Naive thymus-derived CD4-positive, alpha-beta T cell (primary cell): ENCODE measurements around the gene SRSF12. TPM values are rescaled to one million over a fixed set of nuclear protein-coding genes. Genes with fewer than 3 reads are reported as not detected.
A peak's percentile ranks its signal among the peaks of the same experiment; 100 is the strongest.
"Not testable (repeated sequence)": the region's sequence is repeated elsewhere in the genome, so short reads cannot be mapped to it uniquely, and the experiment has no call there.

Source experiments
- ATAC-seq: fragments of 150-1000 bp; cut with Tn5 transposase; 2 replicates; pipeline ENCODE4 v1.10.0; 2021; ENCODE audit warnings: mild to moderate bottlenecking, moderate library complexity
- CTCF ChIA-PET: fragments of 350-600 bp; sonication (Branson Sonifier 250); formaldehyde crosslinking; loops from one replicate; lab custom pipeline; 2021; ENCODE audit warnings: antibody characterized with exemption; lab: Charles Lee
- POLR2A ChIA-PET: fragments of 350-600 bp; sonication (Branson Sonifier 250); formaldehyde crosslinking; loops from one replicate; lab custom pipeline; 2021; ENCODE audit warnings: antibody characterized with exemption, inconsistent platforms; lab: Charles Lee
- DNase-seq, 9 donors: peaks; one replicate each; pipeline versions ENCODE4 v3.0.0 to v3.0.0-alpha.2; 2020 to 2022; ENCODE audit warnings: mixed read lengths in 1 of 9
- H3K27ac ChIP-seq: one replicate; pipeline ENCODE4 v1.7.0; 2013; ENCODE audit warnings: mild to moderate bottlenecking, low read depth, low read length, moderate library complexity
- H3K27me3 ChIP-seq, 2 donors: one replicate each; pipeline ENCODE4 v1.7.0; 2013; ENCODE audit warnings: low read length in 2 of 2, mild to moderate bottlenecking in 2 of 2, moderate library complexity in 2 of 2; ENCODE audit not compliant: control insufficient read depth in 2 of 2, insufficient read depth in 2 of 2
- H3K36me3 ChIP-seq, 3 experiments: 1 replicate in 2 of 3; 2 replicates in 1 of 3; pipeline ENCODE4 v1.7.0; 2013; ENCODE audit warnings: low read length in 3 of 3, mild to moderate bottlenecking in 3 of 3, moderate library complexity in 1 of 3; ENCODE audit not compliant: insufficient read depth in 3 of 3, control insufficient read depth in 2 of 3
- H3K4me1 ChIP-seq, 2 donors: one replicate each; pipeline ENCODE4 v1.7.0; 2013; ENCODE audit warnings: low read length in 2 of 2, mild to moderate bottlenecking in 2 of 2, moderate library complexity in 1 of 2; ENCODE audit not compliant: control insufficient read depth in 2 of 2, insufficient read depth in 2 of 2
- H3K4me3 ChIP-seq: 2 replicates; pipeline ENCODE4 v1.7.0; 2013; ENCODE audit warnings: mild to moderate bottlenecking, low read length
- H3K9me3 ChIP-seq, 3 experiments: 1 replicate in 2 of 3; 2 replicates in 1 of 3; pipeline ENCODE4 v1.7.0; 2013; ENCODE audit warnings: low read length in 3 of 3; ENCODE audit not compliant: control insufficient read depth in 2 of 3
- H3K27ac Mint-ChIP-seq, 9 donors: one replicate each; pipeline ENCODE4 v1.8.0; 2020 to 2022; ENCODE audit warnings: mixed read lengths in 9 of 9, mild to moderate bottlenecking in 8 of 9, moderate library complexity in 5 of 9, inconsistent platforms in 2 of 9
- H3K27me3 Mint-ChIP-seq, 5 donors: one replicate each; pipeline ENCODE4 v1.8.0; 2021 to 2022; ENCODE audit warnings: mixed read lengths in 5 of 5, mild to moderate bottlenecking in 1 of 5
- H3K36me3 Mint-ChIP-seq, 5 donors: one replicate each; pipeline ENCODE4 v1.8.0; 2020 to 2022; ENCODE audit warnings: mixed read lengths in 5 of 5, mild to moderate bottlenecking in 3 of 5, inconsistent platforms in 1 of 5
- H3K4me1 Mint-ChIP-seq, 7 donors: one replicate each; pipeline ENCODE4 v1.8.0; 2020 to 2022; ENCODE audit warnings: mixed read lengths in 7 of 7, mild to moderate bottlenecking in 3 of 7, inconsistent platforms in 1 of 7
- H3K4me3 Mint-ChIP-seq, 10 donors: one replicate each; pipeline ENCODE4 v1.8.0; 2020 to 2022; ENCODE audit warnings: mild to moderate bottlenecking in 10 of 10, mixed read lengths in 10 of 10, moderate library complexity in 6 of 10, inconsistent platforms in 2 of 10
- H3K9me3 Mint-ChIP-seq, 11 donors: one replicate each; pipeline ENCODE4 v1.8.0; 2020 to 2022; ENCODE audit warnings: mixed read lengths in 11 of 11, mild to moderate bottlenecking in 4 of 11, inconsistent platforms in 1 of 11, moderate library complexity in 1 of 11
- intact Hi-C, 2 donors: fragments of 100-400 bp; cut with micrococcal nuclease; formaldehyde crosslinking; loops; one replicate each; pipeline ENCODE4 v1.15.1; 2023
- polyA plus RNA-seq, 2 donors: library from polyadenylated mRNA; unstranded; fragments of 300-500 nt; fragmentation: Illumina TruSeq; gene quantifications; one replicate each; pipeline ENCODE4 v1.2.3, GENCODE V29; 2021
- total RNA-seq, 6 experiments: library from RNA in 5 of 6; stranded (reverse) in 5 of 6; gene quantifications; 1 replicate in 5 of 6; 2 replicates in 1 of 6; pipeline ENCODE4 v1.2.3 and lab custom pipeline; 2021 to 2026

Gene SRSF12
- total and polyA plus RNA-seq, 7 experiments from 2014 or later = 0.05 to 0.56 TPM; not detected in 5

DNA sequence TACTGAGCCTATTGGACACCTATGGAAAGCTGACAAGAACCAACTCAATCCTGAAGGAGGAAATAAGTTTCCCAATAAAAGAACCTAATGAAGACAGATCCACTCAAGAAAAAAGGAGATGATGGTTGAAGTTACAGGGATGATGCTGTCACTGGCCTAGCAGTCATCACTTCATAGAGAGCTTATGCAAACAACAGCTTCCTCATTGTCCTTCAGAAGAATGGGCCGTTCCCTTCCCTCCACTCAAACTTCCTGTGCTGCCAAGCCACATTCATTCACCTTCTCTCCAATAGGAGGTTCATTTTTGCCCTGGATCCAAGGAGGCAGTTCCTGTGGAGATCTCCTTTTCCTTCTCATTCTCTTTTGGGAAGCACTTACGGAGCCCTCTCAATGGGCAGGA lies 14.2 kb upstream of the SRSF12 start:
- intact Hi-C loops = no loop called here
- Histone ChIP-seq H3K27me3 (no peaks in the 10 kb centered on the region), H3K4me3 (no peak overlapping the region), H3K4me1 (no peaks in the 10 kb centered on the region), H3K36me3 (no peaks in the 10 kb centered on the region), H3K27ac (no peak overlapping the region), H3K9me3 (no peaks in the 10 kb centered on the region)
- ChIA-PET POLR2A (no interaction called here), CTCF (no interaction called here)
- ATAC-seq (no peak), DNase-seq (no peak)
- Mint-ChIP-seq H3K4me3 (no peak overlapping the region), H3K27ac (no peak overlapping the region), H3K36me3 (peaks cover 3 to 12% (median 6%) of the 10 kb centered on the region in 5 donors), H3K4me1 (peaks cover 0 to 2% (median 0%) of the 10 kb centered on the region in 7 donors), H3K9me3 (peaks cover 0 to 12% (median 5%) of the 10 kb centered on the region in 11 donors), H3K27me3 (peaks cover 0 to 4% (median 0%) of the 10 kb centered on the region in 5 donors)

DNA sequence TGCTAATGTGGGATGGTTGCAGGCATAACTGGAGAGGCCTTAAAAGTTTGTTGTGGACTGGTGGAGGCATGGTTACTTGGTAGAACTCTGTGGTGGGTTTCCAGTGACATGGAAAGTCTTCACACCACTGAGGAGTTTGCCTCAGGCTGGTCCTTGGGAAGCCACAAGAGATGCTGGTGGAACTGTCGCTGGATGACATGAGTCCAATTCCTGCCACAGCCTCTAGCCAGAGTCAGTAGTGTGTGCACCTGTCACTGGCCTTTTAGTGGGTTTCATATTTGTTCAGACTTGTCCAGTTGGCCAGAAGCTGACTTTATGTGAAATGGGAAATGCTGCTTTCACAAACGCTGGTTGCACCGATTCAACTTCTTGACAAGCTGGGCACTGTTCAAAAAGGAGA lies 13.7 kb upstream of the SRSF12 start:
- CTCF ChIA-PET = no interaction called here
- peaks cover 0 to 2% (median 0%) of the 10 kb centered on the region in 7 donors for H3K4me1 Mint-ChIP-seq
- no peaks in the 10 kb centered on the region for H3K27me3 ChIP-seq
- peaks cover 0 to 15% (median 6%) of the 10 kb centered on the region in 11 donors for H3K9me3 Mint-ChIP-seq
- POLR2A ChIA-PET = no interaction called here
- intact Hi-C loops = no loop called here
- H3K4me3 ChIP-seq = no peak overlapping the region
- H3K36me3 Mint-ChIP-seq = peaks cover 3 to 13% (median 6%) of the 10 kb centered on the region in 5 donors
- ATAC-seq = no peak
- H3K27me3 Mint-ChIP-seq = peaks cover 0 to 7% (median 0%) of the 10 kb centered on the region in 5 donors
- H3K27ac ChIP-seq = no peak overlapping the region
- no peaks in the 10 kb centered on the region for H3K36me3 ChIP-seq
- no peak overlapping the region for H3K27ac Mint-ChIP-seq
- H3K4me3 Mint-ChIP-seq = no peak overlapping the region
- H3K4me1 ChIP-seq = no peaks in the 10 kb centered on the region
- H3K9me3 ChIP-seq = no peaks in the 10 kb centered on the region
- no peak for DNase-seq

DNA sequence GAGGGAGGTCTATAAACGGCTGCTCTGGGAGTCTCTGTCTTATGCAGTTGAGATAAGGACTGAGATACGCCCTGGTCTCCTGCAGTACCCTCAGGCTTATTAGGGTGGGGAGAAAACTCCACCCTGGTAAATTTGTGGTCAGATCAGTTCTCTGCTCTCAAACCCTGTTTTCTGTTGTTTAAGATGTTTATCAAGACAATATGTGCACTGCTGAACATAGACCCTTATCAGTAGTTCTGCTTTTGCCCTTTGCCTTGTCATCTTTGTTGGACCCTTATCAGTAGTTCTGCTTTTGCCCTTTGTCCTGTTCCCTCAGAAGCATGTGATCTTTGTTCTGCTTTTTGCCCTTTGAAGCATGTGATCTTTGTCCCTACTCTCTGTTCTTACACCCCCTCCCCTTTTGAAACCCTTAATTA lies 10.4 kb upstream of the SRSF12 start:
- H3K4me1 ChIP-seq, H3K27ac ChIP-seq, H3K36me3 ChIP-seq, POLR2A ChIA-PET, H3K4me1 Mint-ChIP-seq, H3K9me3 ChIP-seq, ATAC-seq, H3K27me3 ChIP-seq, H3K4me3 Mint-ChIP-seq, H3K4me3 ChIP-seq, intact Hi-C loops, H3K27me3 Mint-ChIP-seq, DNase-seq, CTCF ChIA-PET: not testable (repeated sequence)
- peaks cover 0 to 15% (median 6%) of the 10 kb centered on the region in 11 donors for H3K9me3 Mint-ChIP-seq
- H3K36me3 Mint-ChIP-seq = peaks cover 3 to 17% (median 10%) of the 10 kb centered on the region in 5 donors
- H3K27ac Mint-ChIP-seq = peak overlapping the region in 1 of 9 donors; percentile 68

DNA sequence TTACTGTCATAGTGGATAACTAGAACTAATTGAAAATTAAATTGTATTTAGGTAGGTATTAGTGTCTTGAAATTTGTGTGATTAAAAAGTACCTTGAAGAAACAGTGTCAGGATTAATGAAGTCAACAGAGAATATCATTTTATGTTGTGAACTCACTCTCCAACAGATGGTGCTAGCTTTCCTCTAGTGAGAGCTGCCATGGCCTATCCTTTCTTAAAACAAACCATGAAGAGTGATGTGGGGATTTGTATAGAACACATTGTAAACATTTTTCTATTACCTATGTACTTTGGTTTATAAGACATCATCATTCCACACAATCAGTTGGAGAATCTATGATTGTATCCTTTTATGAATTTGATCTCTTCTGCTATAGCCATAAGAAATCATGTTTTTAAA lies 4.8 kb upstream of the SRSF12 start:
- Mint-ChIP-seq H3K4me1 (peaks cover 0 to 6% (median 3%) of the 10 kb centered on the region in 7 donors), H3K36me3 (peaks cover 0 to 8% (median 4%) of the 10 kb centered on the region in 5 donors), H3K4me3 (no peak overlapping the region), H3K27me3 (peaks cover 0 to 31% (median 0%) of the 10 kb centered on the region in 5 donors), H3K9me3 (peaks cover 0 to 7% (median 0%) of the 10 kb centered on the region in 11 donors), H3K27ac (no peak overlapping the region)
- Histone ChIP-seq H3K27me3 (no peaks in the 10 kb centered on the region), H3K9me3 (no peaks in the 10 kb centered on the region), H3K36me3 (no peaks in the 10 kb centered on the region), H3K4me1 (no peaks in the 10 kb centered on the region), H3K27ac (no peak overlapping the region), H3K4me3 (no peak overlapping the region)
- DNase-seq = peak in 4 of 9 donors; percentile 8 to 36 (median 26)
- ATAC-seq = peak; percentile 58
- ChIA-PET CTCF (interaction anchor here (0.6 to 1.2 kb wide), 3 partner anchors 23 to 250 kb away, joined by 3 read pairs; partner anchors contain the start of gene PM20D2), POLR2A (no interaction called here)
- intact Hi-C loops = loop anchor here (1.0 to 5.0 kb wide), 6 partner anchors 120 to 488 kb away; no protein-coding TSS in a partner anchor

DNA sequence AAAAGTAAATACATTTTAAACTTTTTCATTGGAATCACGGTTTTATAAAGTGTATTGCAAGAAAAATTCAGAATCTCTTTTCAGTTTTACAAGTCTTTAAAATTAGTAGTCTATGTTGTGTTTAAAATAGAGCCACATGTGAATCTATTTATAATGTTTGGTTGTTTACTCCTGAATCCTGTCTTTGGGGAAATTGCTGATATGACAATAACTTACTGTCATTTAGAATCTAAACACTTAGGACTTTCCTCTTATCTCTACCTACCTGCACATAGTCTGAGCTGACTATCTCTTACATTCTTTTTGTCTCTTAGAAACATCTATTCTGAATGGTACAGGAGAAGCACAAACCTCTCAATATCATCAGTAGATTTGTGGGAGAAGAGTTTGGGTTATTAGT lies 4.1 kb upstream of the SRSF12 start:
- Mint-ChIP-seq H3K36me3 (peaks cover 0 to 6% (median 4%) of the 10 kb centered on the region in 5 donors), H3K4me1 (peaks cover 4 to 11% (median 7%) of the 10 kb centered on the region in 7 donors), H3K27ac (no peak overlapping the region), H3K4me3 (no peak overlapping the region), H3K9me3 (peaks cover 0 to 3% (median 0%) of the 10 kb centered on the region in 11 donors), H3K27me3 (peaks cover 0 to 34% (median 0%) of the 10 kb centered on the region in 5 donors)
- ChIA-PET POLR2A (no interaction called here), CTCF (interaction anchor here (0.6 kb wide), 1 partner anchor 112 kb away, joined by 3 read pairs; no protein-coding TSS in a partner anchor)
- Histone ChIP-seq H3K27ac (no peak overlapping the region), H3K27me3 (no peaks in the 10 kb centered on the region), H3K9me3 (no peaks in the 10 kb centered on the region), H3K4me1 (peaks cover 0 to 4% of the 10 kb centered on the region in 2 donors), H3K4me3 (no peak overlapping the region), H3K36me3 (no peaks in the 10 kb centered on the region)
- ATAC-seq (no peak), DNase-seq (no peak)
- intact Hi-C loops = loop anchor here (1.0 to 5.0 kb wide), 6 partner anchors 120 to 489 kb away; no protein-coding TSS in a partner anchor

DNA sequence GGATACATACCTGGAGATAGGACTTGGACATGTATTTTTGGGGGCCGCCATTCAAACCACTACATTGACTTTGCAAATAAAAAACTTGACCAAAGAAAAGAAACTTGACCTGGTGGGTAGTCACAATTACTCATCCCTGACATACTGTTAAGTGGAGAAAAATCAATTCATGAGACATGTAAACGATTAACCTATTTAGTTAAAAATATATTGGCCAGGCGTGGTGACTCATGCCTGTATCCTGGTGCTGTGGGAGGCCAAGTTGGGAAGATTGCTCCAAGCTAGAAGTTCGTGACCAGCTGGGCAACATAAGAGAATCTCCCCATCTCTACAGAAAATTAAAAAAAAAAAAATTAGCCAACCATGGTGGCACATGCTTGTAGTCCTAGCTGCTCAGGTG lies 2.5 kb upstream of the SRSF12 start:
- Histone ChIP-seq H3K36me3 (no peaks in the 10 kb centered on the region), H3K9me3 (no peaks in the 10 kb centered on the region), H3K27ac (no peak overlapping the region), H3K27me3 (no peaks in the 10 kb centered on the region), H3K4me1 (peaks cover 0 to 5% of the 10 kb centered on the region in 2 donors), H3K4me3 (no peak overlapping the region)
- peaks cover 6 to 12% (median 10%) of the 10 kb centered on the region in 7 donors for H3K4me1 Mint-ChIP-seq
- POLR2A ChIA-PET = interaction anchor here (1.1 to 1.3 kb wide), 2 partner anchors 38 to 40 kb away, joined by 3 read pairs; partner anchors contain the start of gene PNRC1
- intact Hi-C loops = loop anchor here in 1 of 2 donors (5.0 kb wide), 1 partner anchor 122 kb away; no protein-coding TSS in a partner anchor
- peaks cover 0 to 44% (median 0%) of the 10 kb centered on the region in 5 donors for H3K27me3 Mint-ChIP-seq
- peaks cover 0 to 1% (median 0%) of the 10 kb centered on the region in 11 donors for H3K9me3 Mint-ChIP-seq
- H3K27ac Mint-ChIP-seq = no peak overlapping the region
- H3K4me3 Mint-ChIP-seq = no peak overlapping the region
- no peak for DNase-seq
- CTCF ChIA-PET = interaction anchor here (1.0 to 1.8 kb wide), 2 partner anchors 121 to 252 kb away, joined by 3 to 6 read pairs; no protein-coding TSS in a partner anchor
- H3K36me3 Mint-ChIP-seq = peaks cover 0 to 5% (median 4%) of the 10 kb centered on the region in 5 donors
- no peak for ATAC-seq
